Adrenal gland (tissue), 5 donors: ENCODE measurements around the gene ITGB5.

Experiments
- CTCF ChIP-seq, 6 experiments: fragments of 450-650 bp in 4 of 6; fragments of 200-600 bp in 2 of 6; sonication (generic) in 1 of 6; IDR thresholded peaks; 1 replicate in 5 of 6; 2 replicates in 1 of 6; pipeline versions ENCODE4 v1.5.1 to v1.8.0; 2016 to 2021; ENCODE audit warnings: antibody characterized with exemption in 6 of 6, mild to moderate bottlenecking in 2 of 6, moderate library complexity in 1 of 6
- POLR2A ChIP-seq, 2 donors: fragments of 450-650 bp; IDR thresholded peaks; one replicate each; pipeline ENCODE4 v1.6.1; 2017; ENCODE audit warnings: antibody characterized with exemption in 2 of 2, mild to moderate bottlenecking in 2 of 2, moderate library complexity in 1 of 2
- donor health status: DM: no; HTN: no; CAD: no.

GRCh38 chr3:124800511-124801258 lies 86.5 kb downstream of the ITGB5 start:
- peak in 2 of 6 experiments; percentile 14 to 22 for TF ChIP-seq CTCF (IDR thresholded peaks at IDR 0.05)
- TF ChIP-seq POLR2A (IDR thresholded peaks at IDR 0.05), result no peak
